Measurements from ENCODE around the gene MOV10. TPM values are rescaled to one million over a fixed set of nuclear protein-coding genes. Genes with fewer than 3 reads are reported as not detected.

MOV10 gene
- total and polyA plus RNA-seq, 2 of the 13 experiments (the other 11 are each of a cell fraction or from before 2014, with no cell fraction given), result 56.4 to 58.2 TPM

DNA sequence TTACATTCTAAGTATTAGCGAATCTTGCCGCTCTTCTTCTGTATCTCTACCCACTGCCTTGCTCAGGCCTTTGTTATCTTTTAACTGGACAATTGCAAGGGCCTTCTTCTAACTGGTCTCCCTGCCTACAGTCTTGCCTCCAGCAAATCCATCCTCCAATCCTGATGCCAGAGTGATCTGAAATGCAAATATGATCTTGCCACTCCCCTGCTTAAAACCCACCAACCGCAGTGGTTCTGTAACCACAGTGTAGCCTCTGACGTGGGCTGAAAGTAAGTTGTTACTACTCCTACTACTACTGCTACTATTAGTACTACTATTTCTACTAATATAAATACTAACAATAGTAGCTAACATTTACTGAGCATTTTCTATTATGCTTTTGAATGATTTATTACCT lies 12.4 kb downstream of the MOV10 start:
- FAIRE-seq, result no peak
- no peak for ATAC-seq
- Histone ChIP-seq H3K9ac (ENCODE audit: insufficient read depth, low read depth, low read length) (no peak overlapping the region), H3K4me2 (ENCODE audit: low read depth, low read length) (no peak overlapping the region), H3K27me3 (ENCODE audit: control insufficient read depth in 1 of 2, insufficient read depth in 2 of 2, low read length in 2 of 2) (no peaks in the 10 kb centered on the region), H2AFZ (ENCODE audit: low read length) (no peak overlapping the region), H4K20me1 (ENCODE audit: insufficient read depth, low read length) (no peaks in the 10 kb centered on the region), H3K9me3 (ENCODE audit: low read length) (no peaks in the 10 kb centered on the region), H3K36me3 (replicated peaks in 1 of 2; ENCODE audit: control insufficient read depth in 1 of 2, insufficient read depth in 2 of 2, low read length in 2 of 2) (peaks cover 7 to 22% of the 10 kb centered on the region in 2 experiments), H3K27ac (ENCODE audit: extremely low read length, insufficient read depth, low read length) (no peak overlapping the region), H3K79me2 (ENCODE audit: insufficient read depth, low read length) (peaks cover 18% of the 10 kb centered on the region), H3K4me3 (replicated peaks in 1 of 3; ENCODE audit: insufficient read depth in 1 of 3, low read depth in 2 of 3, low read length in 3 of 3) (no peak overlapping the region), H3K4me1 (ENCODE audit: insufficient read depth, low read length) (no peaks in the 10 kb centered on the region)
- no peak for DNase-seq (ENCODE audit: low spot score)
- in situ Hi-C loops (cut with HindIII; ENCODE audit: extremely low pct_ligation_motif_present, low pct_unique_long_range_greater_than_20kb), result no loop called here
- no TSS peak for BruUV-seq (replicated peaks)
- ChIA-PET CTCF (ENCODE audit: low intra/inter-chr PET ratio, low total read pairs) (no interaction called here), POLR2A (no interaction called here)
- intact Hi-C loops (cut with micrococcal nuclease; ENCODE audit: unreplicated experiment), result no loop called here
- WGBS (ENCODE audit: low lambda C conversion rate), result 100% methylated on average over 4 of the region's 4 CpGs
- no peak for TF ChIP-seq NFE2L2 (IDR thresholded peaks at IDR 0.05; ENCODE audit: low read length)
- no peak for TF ChIP-seq ZNF143 (CRISPR knock-in tag; IDR thresholded peaks at IDR 0.05)
- TF ChIP-seq PRMT3 (CRISPR knock-in tag; IDR thresholded peaks at IDR 0.05; ENCODE audit: borderline replicate concordance, low read depth), result no peak
- TF ChIP-seq ZNF724P (CRISPR knock-in tag; IDR thresholded peaks at IDR 0.05; ENCODE audit: borderline replicate concordance), result no peak
- TF ChIP-seq, protein P1, sequence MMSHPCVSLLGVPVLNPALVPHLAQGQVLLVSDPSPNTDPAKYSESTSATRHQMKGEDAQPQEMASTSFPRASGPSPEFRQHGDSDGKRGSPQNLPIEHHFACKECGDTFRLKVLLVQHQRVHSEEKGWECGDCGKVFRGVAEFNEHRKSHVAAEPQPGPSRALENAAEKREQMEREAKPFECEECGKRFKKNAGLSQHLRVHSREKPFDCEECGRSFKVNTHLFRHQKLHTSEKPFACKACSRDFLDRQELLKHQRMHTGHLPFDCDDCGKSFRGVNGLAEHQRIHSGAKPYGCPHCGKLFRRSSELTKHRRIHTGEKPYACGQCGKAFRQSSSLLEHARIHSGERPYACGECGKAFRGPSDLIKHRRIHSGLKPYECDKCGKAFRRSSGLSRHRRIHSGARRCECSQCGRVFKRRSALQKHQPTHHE (CRISPR knock-in tag; IDR thresholded peaks at IDR 0.05; ENCODE audit: borderline replicate concordance), result no peak
- no peak for TF ChIP-seq CCAR2 (optimal IDR thresholded peaks at IDR 0.05; ENCODE audit: low read depth, low read length)
- TF ChIP-seq SP2 (CRISPR knock-in tag; IDR thresholded peaks at IDR 0.05), result no peak
- TF ChIP-seq, protein P2, sequence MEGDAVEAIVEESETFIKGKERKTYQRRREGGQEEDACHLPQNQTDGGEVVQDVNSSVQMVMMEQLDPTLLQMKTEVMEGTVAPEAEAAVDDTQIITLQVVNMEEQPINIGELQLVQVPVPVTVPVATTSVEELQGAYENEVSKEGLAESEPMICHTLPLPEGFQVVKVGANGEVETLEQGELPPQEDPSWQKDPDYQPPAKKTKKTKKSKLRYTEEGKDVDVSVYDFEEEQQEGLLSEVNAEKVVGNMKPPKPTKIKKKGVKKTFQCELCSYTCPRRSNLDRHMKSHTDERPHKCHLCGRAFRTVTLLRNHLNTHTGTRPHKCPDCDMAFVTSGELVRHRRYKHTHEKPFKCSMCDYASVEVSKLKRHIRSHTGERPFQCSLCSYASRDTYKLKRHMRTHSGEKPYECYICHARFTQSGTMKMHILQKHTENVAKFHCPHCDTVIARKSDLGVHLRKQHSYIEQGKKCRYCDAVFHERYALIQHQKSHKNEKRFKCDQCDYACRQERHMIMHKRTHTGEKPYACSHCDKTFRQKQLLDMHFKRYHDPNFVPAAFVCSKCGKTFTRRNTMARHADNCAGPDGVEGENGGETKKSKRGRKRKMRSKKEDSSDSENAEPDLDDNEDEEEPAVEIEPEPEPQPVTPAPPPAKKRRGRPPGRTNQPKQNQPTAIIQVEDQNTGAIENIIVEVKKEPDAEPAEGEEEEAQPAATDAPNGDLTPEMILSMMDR (CRISPR knock-in tag; IDR thresholded peaks at IDR 0.05), result no peak
- no peak for TF ChIP-seq DNMT3B (CRISPR knock-in tag; conservative IDR thresholded peaks at IDR 0.05)
- TF ChIP-seq ZNF234 (CRISPR knock-in tag; conservative IDR thresholded peaks at IDR 0.05), result no peak
- TF ChIP-seq MBNL3 (CRISPR knock-in tag; conservative IDR thresholded peaks at IDR 0.05), result no peak
- TF ChIP-seq NFYB (CRISPR knock-in tag; IDR thresholded peaks at IDR 0.05), result no peak
- TF ChIP-seq, protein P3, sequence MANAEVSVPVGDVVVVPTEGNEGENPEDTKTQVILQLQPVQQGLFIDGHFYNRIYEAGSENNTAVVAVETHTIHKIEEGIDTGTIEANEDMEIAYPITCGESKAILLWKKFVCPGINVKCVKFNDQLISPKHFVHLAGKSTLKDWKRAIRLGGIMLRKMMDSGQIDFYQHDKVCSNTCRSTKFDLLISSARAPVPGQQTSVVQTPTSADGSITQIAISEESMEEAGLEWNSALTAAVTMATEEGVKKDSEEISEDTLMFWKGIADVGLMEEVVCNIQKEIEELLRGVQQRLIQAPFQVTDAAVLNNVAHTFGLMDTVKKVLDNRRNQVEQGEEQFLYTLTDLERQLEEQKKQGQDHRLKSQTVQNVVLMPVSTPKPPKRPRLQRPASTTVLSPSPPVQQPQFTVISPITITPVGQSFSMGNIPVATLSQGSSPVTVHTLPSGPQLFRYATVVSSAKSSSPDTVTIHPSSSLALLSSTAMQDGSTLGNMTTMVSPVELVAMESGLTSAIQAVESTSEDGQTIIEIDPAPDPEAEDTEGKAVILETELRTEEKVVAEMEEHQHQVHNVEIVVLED (CRISPR knock-in tag; IDR thresholded peaks at IDR 0.05; ENCODE audit: borderline replicate concordance), result no peak
- no peak for TF ChIP-seq ZNF276 (CRISPR knock-in tag; IDR thresholded peaks at IDR 0.05; ENCODE audit: low read depth)
